ENCODE data around the gene PLXNA4.

GRCh38 chr7:132520591-132521280 lies 55.5 kb downstream of the PLXNA4 start:
- TF ChIP-seq, protein P1, sequence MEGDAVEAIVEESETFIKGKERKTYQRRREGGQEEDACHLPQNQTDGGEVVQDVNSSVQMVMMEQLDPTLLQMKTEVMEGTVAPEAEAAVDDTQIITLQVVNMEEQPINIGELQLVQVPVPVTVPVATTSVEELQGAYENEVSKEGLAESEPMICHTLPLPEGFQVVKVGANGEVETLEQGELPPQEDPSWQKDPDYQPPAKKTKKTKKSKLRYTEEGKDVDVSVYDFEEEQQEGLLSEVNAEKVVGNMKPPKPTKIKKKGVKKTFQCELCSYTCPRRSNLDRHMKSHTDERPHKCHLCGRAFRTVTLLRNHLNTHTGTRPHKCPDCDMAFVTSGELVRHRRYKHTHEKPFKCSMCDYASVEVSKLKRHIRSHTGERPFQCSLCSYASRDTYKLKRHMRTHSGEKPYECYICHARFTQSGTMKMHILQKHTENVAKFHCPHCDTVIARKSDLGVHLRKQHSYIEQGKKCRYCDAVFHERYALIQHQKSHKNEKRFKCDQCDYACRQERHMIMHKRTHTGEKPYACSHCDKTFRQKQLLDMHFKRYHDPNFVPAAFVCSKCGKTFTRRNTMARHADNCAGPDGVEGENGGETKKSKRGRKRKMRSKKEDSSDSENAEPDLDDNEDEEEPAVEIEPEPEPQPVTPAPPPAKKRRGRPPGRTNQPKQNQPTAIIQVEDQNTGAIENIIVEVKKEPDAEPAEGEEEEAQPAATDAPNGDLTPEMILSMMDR (IDR thresholded peaks at IDR 0.05; ENCODE audit: low read depth, low read length, poor library complexity, severe bottlenecking) = no peak
- no peak for TF ChIP-seq EZH2phosphoT487 (IDR thresholded peaks at IDR 0.05; ENCODE audit: borderline replicate concordance, low read length)

Measured in DOHH2 (cell line).